GM20431 (cell line): ENCODE data around the gene ZNF774.

Experiments used
- in situ Hi-C: fragments of 300-500 bp; cut with MseI, MboI; formaldehyde crosslinking; loops from one replicate; pipeline ENCODE4 v1.15.0; 2020; ENCODE audit warnings: low sequenced_read_pairs; ENCODE audit not compliant: unreplicated experiment

ZNF774 gene

GRCh38 chr15:90411176-90411575, 59.1 kb downstream of the ZNF774 start:
- in situ Hi-C loops = no loop called here
